K562 (cell line): ENCODE data around the gene SYCE1.
"Not testable (repeated sequence)": the region's sequence is repeated elsewhere in the genome, so short reads cannot be mapped to it uniquely, and the experiment has no call there.

Experiments
- CBX5 ChIP-seq: IDR thresholded peaks from 2 replicates; pipeline ENCODE4 v1.6.1; 2014; ENCODE audit warnings: low read depth, borderline replicate concordance
- ZFP36 ChIP-seq: fragments of 150-350 bp; IDR thresholded peaks from 2 replicates; pipeline ENCODE4 v1.6.1; 2018; ENCODE audit warnings: low read length, low read depth; ENCODE audit not compliant: partially characterized antibody

DNA sequence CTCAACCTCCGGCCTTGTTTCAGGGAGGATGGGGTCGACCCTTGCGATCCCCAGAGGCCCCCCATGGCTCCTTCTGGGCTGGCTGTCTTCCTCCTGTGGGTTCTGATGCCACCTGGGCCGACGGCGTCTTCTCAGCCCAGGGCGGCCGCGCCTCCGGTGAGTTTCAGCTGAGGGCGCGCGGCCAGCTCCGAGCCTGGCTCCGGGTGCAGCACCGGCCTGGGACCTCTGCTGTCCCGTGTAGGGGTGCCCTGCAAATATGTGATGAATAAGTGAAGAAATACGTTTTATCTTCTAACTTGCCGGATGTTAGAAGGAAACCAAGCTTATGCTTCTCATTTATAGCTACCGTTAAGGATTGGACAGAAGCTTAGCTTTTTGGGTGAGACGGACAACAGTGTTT lies 4.4 kb upstream of the SYCE1 start:
- not testable (repeated sequence) for TF ChIP-seq ZFP36, CBX5
